GM23338 (cell line): ENCODE measurements around the gene APAF1. TPM values are rescaled to one million over a fixed set of nuclear protein-coding genes. Genes with fewer than 3 reads are reported as not detected.

Experiments used
- ATAC-seq: fragments of 200-7000 bp; cut with Tn5 transposase; 3 replicates; pipeline ENCODE4 v1.9.1; 2020
- DNase-seq: peaks from one replicate; pipeline ENCODE4 v3.0.0-alpha.2; 2015; ENCODE audit warnings: low spot score
- H2AFZ ChIP-seq: fragments of 200-600 bp; sonication (generic); 2 replicates; pipeline ENCODE4 v1.8.0; 2016; ENCODE audit warnings: antibody characterized with exemption, mild to moderate bottlenecking, moderate library complexity
- H3F3A ChIP-seq: fragments of 200-600 bp; sonication (generic); replicated peaks from 2 replicates; pipeline ENCODE4 v1.8.0; 2017; ENCODE audit warnings: antibody characterized with exemption, mixed run types, low read depth
- H3K27ac ChIP-seq: fragments of 200-600 bp; sonication (generic); 2 replicates; pipeline ENCODE4 v1.6.1; 2016; ENCODE audit warnings: low read depth
- H3K27me3 ChIP-seq: fragments of 200-600 bp; sonication (generic); 2 replicates; pipeline ENCODE4 v1.8.0; 2016; ENCODE audit warnings: mild to moderate bottlenecking, mixed run types, moderate library complexity; ENCODE audit not compliant: insufficient read depth
- H3K36me3 ChIP-seq: fragments of 200-600 bp; sonication (generic); 2 replicates; pipeline ENCODE4 v1.8.0; 2016; ENCODE audit warnings: mild to moderate bottlenecking; ENCODE audit not compliant: insufficient read depth
- H3K4me1 ChIP-seq: fragments of 200-600 bp; sonication (generic); 2 replicates; pipeline ENCODE4 v1.8.0; 2016; ENCODE audit warnings: mild to moderate bottlenecking, moderate library complexity; ENCODE audit not compliant: insufficient read depth
- H3K4me2 ChIP-seq: fragments of 200-600 bp; sonication (generic); 2 replicates; pipeline ENCODE4 v1.7.1; 2017; ENCODE audit warnings: mixed run types
- H3K4me3 ChIP-seq: fragments of 200-600 bp; sonication (generic); 2 replicates; pipeline ENCODE4 v1.6.1; 2016; ENCODE audit warnings: mixed run types
- H3K79me2 ChIP-seq: fragments of 200-600 bp; sonication (generic); replicated peaks from 2 replicates; pipeline ENCODE4 v1.8.0; 2017; ENCODE audit warnings: mild to moderate bottlenecking; ENCODE audit not compliant: insufficient read depth
- H3K9me2 ChIP-seq: fragments of 200-600 bp; sonication (generic); 2 replicates; pipeline ENCODE4 v1.8.0; 2017; ENCODE audit not compliant: insufficient read depth
- H4K20me1 ChIP-seq: fragments of 200-600 bp; sonication (generic); replicated peaks from 2 replicates; pipeline ENCODE4 v1.8.0; 2017; ENCODE audit warnings: mild to moderate bottlenecking; ENCODE audit not compliant: insufficient read depth
- H3K27ac Mint-ChIP-seq: 2 replicates; pipeline ENCODE4 v1.8.0; 2020; ENCODE audit warnings: inconsistent platforms, mild to moderate bottlenecking, moderate library complexity, mixed read lengths
- H3K27me3 Mint-ChIP-seq: 3 replicates; pipeline ENCODE4 v1.8.0; 2022; ENCODE audit warnings: low read depth, mild to moderate bottlenecking, moderate library complexity, mixed read lengths, inconsistent platforms; ENCODE audit not compliant: insufficient read depth, poor library complexity
- H3K36me3 Mint-ChIP-seq: 3 replicates; pipeline ENCODE4 v1.8.0; 2021; ENCODE audit warnings: low read depth, mild to moderate bottlenecking, inconsistent platforms, moderate library complexity, mixed read lengths
- H3K4me1 Mint-ChIP-seq: 3 replicates; pipeline ENCODE4 v1.8.0; 2020; ENCODE audit warnings: mild to moderate bottlenecking, inconsistent platforms, mixed read lengths
- H3K4me3 Mint-ChIP-seq: 3 replicates; pipeline ENCODE4 v1.8.0; 2021; ENCODE audit warnings: moderate library complexity, mild to moderate bottlenecking, inconsistent platforms, mixed read lengths
- H3K9me3 Mint-ChIP-seq: 3 replicates; pipeline ENCODE4 v1.8.0; 2020; ENCODE audit warnings: moderate library complexity, mild to moderate bottlenecking, inconsistent platforms, mixed read lengths
- CREB1 ChIP-seq: fragments of 250-450 bp; sonication (Bioruptor Pico); IDR thresholded peaks from 2 replicates; pipeline ENCODE4 v1.5.0; 2020; ENCODE audit warnings: low read depth, mild to moderate bottlenecking, moderate library complexity
- EZH2 ChIP-seq: fragments of 200-600 bp; sonication (generic); IDR thresholded peaks from one replicate; pipeline ENCODE4 v1.8.0; 2017; ENCODE audit warnings: antibody characterized with exemption, mild to moderate bottlenecking, low read depth; ENCODE audit not compliant: unreplicated experiment
- EZH2phosphoT487 ChIP-seq: fragments of 200-600 bp; sonication (generic); IDR thresholded peaks from one replicate; pipeline ENCODE4 v1.8.1; 2018; ENCODE audit warnings: antibody characterized with exemption; ENCODE audit not compliant: unreplicated experiment
- JUNB ChIP-seq: IDR thresholded peaks from one replicate; pipeline ENCODE4 v1.6.1; 2016; ENCODE audit warnings: antibody characterized with exemption; ENCODE audit not compliant: unreplicated experiment
- NANOG ChIP-seq: IDR thresholded peaks from 2 replicates; pipeline ENCODE4 v1.6.1; 2016; ENCODE audit warnings: antibody characterized with exemption, borderline replicate concordance
- POLR2AphosphoS5 ChIP-seq: IDR thresholded peaks from 2 replicates; pipeline ENCODE4 v1.6.1; 2016; ENCODE audit warnings: antibody characterized with exemption, low read depth
- STAT1 ChIP-seq: IDR thresholded peaks from one replicate; pipeline ENCODE4 v1.6.1; 2016; ENCODE audit warnings: antibody characterized with exemption; ENCODE audit not compliant: unreplicated experiment
- ZNF114 ChIP-seq: fragments of 250-450 bp; sonication (Bioruptor Pico); IDR thresholded peaks from 2 replicates; pipeline ENCODE4 v1.5.0; 2020; ENCODE audit warnings: mild to moderate bottlenecking, moderate library complexity
- ZNF331 ChIP-seq: fragments of 250-450 bp; sonication (Bioruptor Pico); IDR thresholded peaks from 2 replicates; pipeline ENCODE4 v1.5.0; 2020; ENCODE audit warnings: low read depth, mild to moderate bottlenecking, moderate library complexity
- polyA plus RNA-seq: library from polyadenylated mRNA; unstranded; fragments of >200 nt; fragmentation: Nextera tagmentation; extraction: Ambion mirVana; gene quantifications from 2 replicates; pipeline ENCODE4 v1.2.1, GENCODE V29; 2016
- total RNA-seq: library from RNA; depleted of rRNA; stranded (reverse); fragments of >200 nt; shearing (Covaris generic); gene quantifications from 2 replicates; pipeline ENCODE4 v1.2.3, GENCODE V29; 2014
- TF ChIP-seq, protein P1 (sequence below): IDR thresholded peaks from 2 replicates; pipeline ENCODE4 v1.6.1; 2016; ENCODE audit warnings: antibody characterized with exemption
- TF ChIP-seq, protein P2 (sequence below): IDR thresholded peaks from one replicate; pipeline ENCODE4 v1.6.1; 2018; ENCODE audit warnings: antibody characterized with exemption; ENCODE audit not compliant: unreplicated experiment
- TF ChIP-seq, protein P3 (sequence below), 2 experiments: fragments of 200-600 bp in 1 of 2; sonication (generic) in 1 of 2; conservative IDR thresholded peaks; 2 replicates each; pipeline versions ENCODE4 v1.5.1 to v1.6.1; 2016 to 2017; ENCODE audit warnings: antibody characterized with exemption in 2 of 2, low read depth in 2 of 2, mild to moderate bottlenecking in 2 of 2, moderate library complexity in 1 of 2
- TF ChIP-seq, protein P4 (sequence below): fragments of 250-450 bp; sonication (Bioruptor Pico); IDR thresholded peaks from 2 replicates; pipeline ENCODE4 v1.5.0; 2020; ENCODE audit warnings: mild to moderate bottlenecking, moderate library complexity

The APAF1 gene
- total and polyA plus RNA-seq, 2 experiments from 2014 or later, result 12.0 to 31.2 TPM

DNA sequence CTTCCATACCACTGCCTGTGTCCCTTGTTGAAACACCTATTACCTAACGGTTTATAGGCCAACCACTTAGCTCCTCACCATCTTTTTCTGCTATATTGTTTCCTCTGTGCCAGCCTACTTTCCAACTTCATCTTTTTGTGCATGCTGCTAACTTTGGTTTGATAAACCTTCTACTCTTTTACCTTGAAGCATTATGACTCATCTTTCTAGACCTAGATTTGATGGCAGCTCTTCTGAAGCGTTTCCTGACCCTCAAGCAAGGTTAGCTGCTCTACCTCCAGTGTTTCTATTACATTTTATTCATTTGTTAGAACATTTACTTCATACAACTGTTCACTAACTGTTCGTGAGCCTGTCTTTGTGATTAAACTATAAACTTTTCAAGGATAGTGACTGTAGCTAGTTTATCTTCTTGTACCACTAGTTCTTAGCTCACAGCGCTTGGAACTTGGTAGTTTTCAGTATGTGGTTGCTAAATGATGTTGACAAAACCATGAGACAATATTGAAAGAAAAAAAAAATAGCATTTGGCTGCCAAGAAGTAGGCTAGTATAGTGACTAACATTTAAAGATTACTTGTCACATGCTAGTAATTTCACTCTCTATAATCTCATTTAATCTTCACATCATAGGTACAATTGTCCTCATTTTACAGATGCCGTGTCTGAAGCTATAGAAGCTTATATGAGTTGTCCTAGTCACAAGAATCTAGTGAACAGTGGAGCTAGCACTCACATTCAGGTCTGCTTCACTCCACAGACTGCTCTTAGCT lies 79.5 kb downstream of the APAF1 start:
- TF ChIP-seq POLR2AphosphoS5 (no peak), STAT1 (no peak), NANOG (no peak), ZNF114 (CRISPR knock-in tag) (no peak), EZH2phosphoT487 (no peak), JUNB (no peak), EZH2 (no peak), ZNF331 (CRISPR knock-in tag) (no peak), CREB1 (CRISPR knock-in tag) (no peak)
- TF ChIP-seq, protein P1, sequence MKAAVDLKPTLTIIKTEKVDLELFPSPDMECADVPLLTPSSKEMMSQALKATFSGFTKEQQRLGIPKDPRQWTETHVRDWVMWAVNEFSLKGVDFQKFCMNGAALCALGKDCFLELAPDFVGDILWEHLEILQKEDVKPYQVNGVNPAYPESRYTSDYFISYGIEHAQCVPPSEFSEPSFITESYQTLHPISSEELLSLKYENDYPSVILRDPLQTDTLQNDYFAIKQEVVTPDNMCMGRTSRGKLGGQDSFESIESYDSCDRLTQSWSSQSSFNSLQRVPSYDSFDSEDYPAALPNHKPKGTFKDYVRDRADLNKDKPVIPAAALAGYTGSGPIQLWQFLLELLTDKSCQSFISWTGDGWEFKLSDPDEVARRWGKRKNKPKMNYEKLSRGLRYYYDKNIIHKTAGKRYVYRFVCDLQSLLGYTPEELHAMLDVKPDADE, result no peak
- TF ChIP-seq, protein P2, sequence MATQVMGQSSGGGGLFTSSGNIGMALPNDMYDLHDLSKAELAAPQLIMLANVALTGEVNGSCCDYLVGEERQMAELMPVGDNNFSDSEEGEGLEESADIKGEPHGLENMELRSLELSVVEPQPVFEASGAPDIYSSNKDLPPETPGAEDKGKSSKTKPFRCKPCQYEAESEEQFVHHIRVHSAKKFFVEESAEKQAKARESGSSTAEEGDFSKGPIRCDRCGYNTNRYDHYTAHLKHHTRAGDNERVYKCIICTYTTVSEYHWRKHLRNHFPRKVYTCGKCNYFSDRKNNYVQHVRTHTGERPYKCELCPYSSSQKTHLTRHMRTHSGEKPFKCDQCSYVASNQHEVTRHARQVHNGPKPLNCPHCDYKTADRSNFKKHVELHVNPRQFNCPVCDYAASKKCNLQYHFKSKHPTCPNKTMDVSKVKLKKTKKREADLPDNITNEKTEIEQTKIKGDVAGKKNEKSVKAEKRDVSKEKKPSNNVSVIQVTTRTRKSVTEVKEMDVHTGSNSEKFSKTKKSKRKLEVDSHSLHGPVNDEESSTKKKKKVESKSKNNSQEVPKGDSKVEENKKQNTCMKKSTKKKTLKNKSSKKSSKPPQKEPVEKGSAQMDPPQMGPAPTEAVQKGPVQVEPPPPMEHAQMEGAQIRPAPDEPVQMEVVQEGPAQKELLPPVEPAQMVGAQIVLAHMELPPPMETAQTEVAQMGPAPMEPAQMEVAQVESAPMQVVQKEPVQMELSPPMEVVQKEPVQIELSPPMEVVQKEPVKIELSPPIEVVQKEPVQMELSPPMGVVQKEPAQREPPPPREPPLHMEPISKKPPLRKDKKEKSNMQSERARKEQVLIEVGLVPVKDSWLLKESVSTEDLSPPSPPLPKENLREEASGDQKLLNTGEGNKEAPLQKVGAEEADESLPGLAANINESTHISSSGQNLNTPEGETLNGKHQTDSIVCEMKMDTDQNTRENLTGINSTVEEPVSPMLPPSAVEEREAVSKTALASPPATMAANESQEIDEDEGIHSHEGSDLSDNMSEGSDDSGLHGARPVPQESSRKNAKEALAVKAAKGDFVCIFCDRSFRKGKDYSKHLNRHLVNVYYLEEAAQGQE, result no peak
- TF ChIP-seq, protein P3, sequence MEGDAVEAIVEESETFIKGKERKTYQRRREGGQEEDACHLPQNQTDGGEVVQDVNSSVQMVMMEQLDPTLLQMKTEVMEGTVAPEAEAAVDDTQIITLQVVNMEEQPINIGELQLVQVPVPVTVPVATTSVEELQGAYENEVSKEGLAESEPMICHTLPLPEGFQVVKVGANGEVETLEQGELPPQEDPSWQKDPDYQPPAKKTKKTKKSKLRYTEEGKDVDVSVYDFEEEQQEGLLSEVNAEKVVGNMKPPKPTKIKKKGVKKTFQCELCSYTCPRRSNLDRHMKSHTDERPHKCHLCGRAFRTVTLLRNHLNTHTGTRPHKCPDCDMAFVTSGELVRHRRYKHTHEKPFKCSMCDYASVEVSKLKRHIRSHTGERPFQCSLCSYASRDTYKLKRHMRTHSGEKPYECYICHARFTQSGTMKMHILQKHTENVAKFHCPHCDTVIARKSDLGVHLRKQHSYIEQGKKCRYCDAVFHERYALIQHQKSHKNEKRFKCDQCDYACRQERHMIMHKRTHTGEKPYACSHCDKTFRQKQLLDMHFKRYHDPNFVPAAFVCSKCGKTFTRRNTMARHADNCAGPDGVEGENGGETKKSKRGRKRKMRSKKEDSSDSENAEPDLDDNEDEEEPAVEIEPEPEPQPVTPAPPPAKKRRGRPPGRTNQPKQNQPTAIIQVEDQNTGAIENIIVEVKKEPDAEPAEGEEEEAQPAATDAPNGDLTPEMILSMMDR (conservative IDR thresholded peaks at IDR 0.05; ENCODE audit: low read depth in 2 of 2), result no peak
- TF ChIP-seq, protein P4, sequence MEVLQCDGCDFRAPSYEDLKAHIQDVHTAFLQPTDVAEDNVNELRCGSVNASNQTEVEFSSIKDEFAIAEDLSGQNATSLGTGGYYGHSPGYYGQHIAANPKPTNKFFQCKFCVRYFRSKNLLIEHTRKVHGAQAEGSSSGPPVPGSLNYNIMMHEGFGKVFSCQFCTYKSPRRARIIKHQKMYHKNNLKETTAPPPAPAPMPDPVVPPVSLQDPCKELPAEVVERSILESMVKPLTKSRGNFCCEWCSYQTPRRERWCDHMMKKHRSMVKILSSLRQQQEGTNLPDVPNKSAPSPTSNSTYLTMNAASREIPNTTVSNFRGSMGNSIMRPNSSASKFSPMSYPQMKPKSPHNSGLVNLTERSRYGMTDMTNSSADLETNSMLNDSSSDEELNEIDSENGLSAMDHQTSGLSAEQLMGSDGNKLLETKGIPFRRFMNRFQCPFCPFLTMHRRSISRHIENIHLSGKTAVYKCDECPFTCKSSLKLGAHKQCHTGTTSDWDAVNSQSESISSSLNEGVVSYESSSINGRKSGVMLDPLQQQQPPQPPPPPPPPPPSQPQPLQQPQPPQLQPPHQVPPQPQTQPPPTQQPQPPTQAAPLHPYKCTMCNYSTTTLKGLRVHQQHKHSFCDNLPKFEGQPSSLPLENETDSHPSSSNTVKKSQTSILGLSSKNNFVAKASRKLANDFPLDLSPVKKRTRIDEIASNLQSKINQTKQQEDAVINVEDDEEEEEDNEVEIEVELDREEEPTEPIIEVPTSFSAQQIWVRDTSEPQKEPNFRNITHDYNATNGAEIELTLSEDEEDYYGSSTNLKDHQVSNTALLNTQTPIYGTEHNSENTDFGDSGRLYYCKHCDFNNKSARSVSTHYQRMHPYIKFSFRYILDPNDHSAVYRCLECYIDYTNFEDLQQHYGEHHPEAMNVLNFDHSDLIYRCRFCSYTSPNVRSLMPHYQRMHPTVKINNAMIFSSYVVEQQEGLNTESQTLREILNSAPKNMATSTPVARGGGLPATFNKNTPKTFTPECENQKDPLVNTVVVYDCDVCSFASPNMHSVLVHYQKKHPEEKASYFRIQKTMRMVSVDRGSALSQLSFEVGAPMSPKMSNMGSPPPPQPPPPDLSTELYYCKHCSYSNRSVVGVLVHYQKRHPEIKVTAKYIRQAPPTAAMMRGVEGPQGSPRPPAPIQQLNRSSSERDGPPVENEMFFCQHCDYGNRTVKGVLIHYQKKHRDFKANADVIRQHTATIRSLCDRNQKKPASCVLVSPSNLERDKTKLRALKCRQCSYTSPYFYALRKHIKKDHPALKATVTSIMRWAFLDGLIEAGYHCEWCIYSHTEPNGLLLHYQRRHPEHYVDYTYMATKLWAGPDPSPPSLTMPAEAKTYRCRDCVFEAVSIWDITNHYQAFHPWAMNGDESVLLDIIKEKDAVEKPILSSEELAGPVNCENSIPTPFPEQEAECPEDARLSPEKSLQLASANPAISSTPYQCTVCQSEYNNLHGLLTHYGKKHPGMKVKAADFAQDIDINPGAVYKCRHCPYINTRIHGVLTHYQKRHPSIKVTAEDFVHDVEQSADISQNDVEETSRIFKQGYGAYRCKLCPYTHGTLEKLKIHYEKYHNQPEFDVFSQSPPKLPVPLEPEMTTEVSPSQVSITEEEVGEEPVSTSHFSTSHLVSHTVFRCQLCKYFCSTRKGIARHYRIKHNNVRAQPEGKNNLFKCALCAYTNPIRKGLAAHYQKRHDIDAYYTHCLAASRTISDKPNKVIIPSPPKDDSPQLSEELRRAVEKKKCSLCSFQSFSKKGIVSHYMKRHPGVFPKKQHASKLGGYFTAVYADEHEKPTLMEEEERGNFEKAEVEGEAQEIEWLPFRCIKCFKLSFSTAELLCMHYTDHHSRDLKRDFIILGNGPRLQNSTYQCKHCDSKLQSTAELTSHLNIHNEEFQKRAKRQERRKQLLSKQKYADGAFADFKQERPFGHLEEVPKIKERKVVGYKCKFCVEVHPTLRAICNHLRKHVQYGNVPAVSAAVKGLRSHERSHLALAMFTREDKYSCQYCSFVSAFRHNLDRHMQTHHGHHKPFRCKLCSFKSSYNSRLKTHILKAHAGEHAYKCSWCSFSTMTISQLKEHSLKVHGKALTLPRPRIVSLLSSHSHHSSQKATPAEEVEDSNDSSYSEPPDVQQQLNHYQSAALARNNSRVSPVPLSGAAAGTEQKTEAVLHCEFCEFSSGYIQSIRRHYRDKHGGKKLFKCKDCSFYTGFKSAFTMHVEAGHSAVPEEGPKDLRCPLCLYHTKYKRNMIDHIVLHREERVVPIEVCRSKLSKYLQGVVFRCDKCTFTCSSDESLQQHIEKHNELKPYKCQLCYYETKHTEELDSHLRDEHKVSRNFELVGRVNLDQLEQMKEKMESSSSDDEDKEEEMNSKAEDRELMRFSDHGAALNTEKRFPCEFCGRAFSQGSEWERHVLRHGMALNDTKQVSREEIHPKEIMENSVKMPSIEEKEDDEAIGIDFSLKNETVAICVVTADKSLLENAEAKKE (CRISPR knock-in tag), result no peak
- Mint-ChIP-seq H3K27ac (no peak overlapping the region), H3K27me3 (no peaks in the 10 kb centered on the region), H3K4me1 (peaks cover 2% of the 10 kb centered on the region; the same call in 1 of the 3 replicates), H3K36me3 (peaks cover 3% of the 10 kb centered on the region; the same call in 2 of the 3 replicates), H3K9me3 (no peaks in the 10 kb centered on the region), H3K4me3 (no peak overlapping the region)
- no peak overlapping the region for H3K27ac ChIP-seq
- H3K36me3 ChIP-seq, result no peaks in the 10 kb centered on the region; the same call in 1 of the 2 replicates
- H3K79me2 ChIP-seq, result no peaks in the 10 kb centered on the region
- no peak overlapping the region for H3K4me2 ChIP-seq
- DNase-seq (no peak), ATAC-seq (no peak)
- H2AFZ ChIP-seq, result no peak overlapping the region
- H3K9me2 ChIP-seq, result no peaks in the 10 kb centered on the region
- H3F3A ChIP-seq, result no peaks in the 10 kb centered on the region
- H3K4me1 ChIP-seq, result no peaks in the 10 kb centered on the region
- no peaks in the 10 kb centered on the region for H3K27me3 ChIP-seq
- H4K20me1 ChIP-seq, result no peaks in the 10 kb centered on the region; the same call in 1 of the 2 replicates
- H3K4me3 ChIP-seq, result no peak overlapping the region
